ENCODE measurements around the gene SYCN. TPM values are rescaled to one million over a fixed set of nuclear protein-coding genes. Genes with fewer than 3 reads are reported as not detected.
A peak's percentile ranks its signal among the peaks of the same experiment; 100 is the strongest.

SYCN gene
- total and polyA plus RNA-seq, 2 donors (not counting 1 experiment from before 2014, with no cell fraction given) = not detected

- POLR2A ChIA-PET = no interaction called here
- H3K9me3 ChIP-seq (ENCODE audit: control extremely low read depth in 1 of 3, control insufficient read depth in 2 of 3, insufficient read depth in 1 of 3, low read length in 2 of 3) = peaks cover 0 to 6% (median 0%) of the 10 kb centered on the region in 3 donors
- no peak overlapping the region for H3K4me3 Mint-ChIP-seq
- ATAC-seq (ENCODE audit: low read depth) (no peak), DNase-seq (no peak)
- TF ChIP-seq EZH2 (IDR thresholded peaks at IDR 0.05; ENCODE audit: borderline replicate concordance, insufficient read depth, low read depth, low read length, poor library complexity, severe bottlenecking) = no peak
- TF ChIP-seq CTCF (IDR thresholded peaks at IDR 0.05) = no peak
- intact Hi-C loops (cut with micrococcal nuclease) = no loop called here
- no peaks in the 10 kb centered on the region for H4K20me1 ChIP-seq (ENCODE audit: control insufficient read depth, insufficient read depth, low read length, poor library complexity, severe bottlenecking)
- H3K27me3 ChIP-seq (replicated peaks in 1 of 4; ENCODE audit: control extremely low read depth in 1 of 4, control insufficient read depth in 3 of 4, insufficient read depth in 4 of 4, low read length in 3 of 4) = peaks cover 0 to 8% (median under 1%) of the 10 kb centered on the region in 4 experiments
- H3K79me2 ChIP-seq (ENCODE audit: control insufficient read depth, insufficient read depth, low read length) = no peaks in the 10 kb centered on the region
- H3K9ac ChIP-seq (ENCODE audit: low read length) = no peak overlapping the region
- H3K4me1 Mint-ChIP-seq = no peaks in the 10 kb centered on the region
- CTCF ChIA-PET = no interaction called here
- H3K4me2 ChIP-seq (replicated peaks; ENCODE audit: low read depth, low read length, poor library complexity, severe bottlenecking) = no peak overlapping the region
- H3K27ac Mint-ChIP-seq = no peak overlapping the region
- no peaks in the 10 kb centered on the region for H3K36me3 ChIP-seq (replicated peaks in 1 of 2; ENCODE audit: control extremely low read depth in 1 of 2, control insufficient read depth in 1 of 2, extremely low read depth in 1 of 2, insufficient read depth in 2 of 2, low read length in 1 of 2)
- no peaks in the 10 kb centered on the region for H3K4me1 ChIP-seq (ENCODE audit: control insufficient read depth in 2 of 2, insufficient read depth in 2 of 2, low read length in 2 of 2)
- H3K27ac ChIP-seq (ENCODE audit: low read length in 2 of 2) = no peak overlapping the region
- no peak overlapping the region for H3K4me3 ChIP-seq (ENCODE audit: control extremely low read depth in 1 of 5, extremely low read depth in 1 of 5, insufficient read depth in 1 of 5, low read depth in 2 of 5, low read length in 4 of 5)
- WGBS (ENCODE audit: insufficient coverage) = 86% methylated on average over 3 of the region's 8 CpGs
- peaks cover 13% of the 10 kb centered on the region for H3K27me3 Mint-ChIP-seq
- no peaks in the 10 kb centered on the region for H3K9me3 Mint-ChIP-seq (ENCODE audit: insufficient read depth)
- H2AFZ ChIP-seq (ENCODE audit: insufficient read depth, low read depth, low read length, poor library complexity, severe bottlenecking) = no peak overlapping the region
These were observed 49.5 kb upstream of the SYCN start for GRCh38 chr19:39253374-39254149.

- POLR2A ChIA-PET = no interaction called here
- Histone ChIP-seq H3K9me3 (ENCODE audit: control extremely low read depth in 1 of 3, control insufficient read depth in 2 of 3, insufficient read depth in 1 of 3, low read length in 2 of 3) (peaks cover 0 to 6% (median 0%) of the 10 kb centered on the region in 3 donors), H3K4me1 (ENCODE audit: control insufficient read depth in 2 of 2, insufficient read depth in 2 of 2, low read length in 2 of 2) (peaks cover 4 to 5% of the 10 kb centered on the region in 2 donors), H3K9ac (ENCODE audit: low read length) (no peak overlapping the region), H3K4me2 (replicated peaks; ENCODE audit: low read depth, low read length, poor library complexity, severe bottlenecking) (no peak overlapping the region), H3K4me3 (ENCODE audit: control extremely low read depth in 1 of 5, extremely low read depth in 1 of 5, insufficient read depth in 1 of 5, low read depth in 2 of 5, low read length in 4 of 5) (no peak overlapping the region), H3K27ac (ENCODE audit: low read length in 2 of 2) (no peak overlapping the region), H3K27me3 (replicated peaks in 1 of 4; ENCODE audit: control extremely low read depth in 1 of 4, control insufficient read depth in 3 of 4, insufficient read depth in 4 of 4, low read length in 3 of 4) (peaks cover 0 to 16% (median 4%) of the 10 kb centered on the region in 4 experiments), H3K36me3 (replicated peaks in 1 of 2; ENCODE audit: control extremely low read depth in 1 of 2, control insufficient read depth in 1 of 2, extremely low read depth in 1 of 2, insufficient read depth in 2 of 2, low read length in 1 of 2) (no peaks in the 10 kb centered on the region), H3K79me2 (ENCODE audit: control insufficient read depth, insufficient read depth, low read length) (no peaks in the 10 kb centered on the region), H2AFZ (ENCODE audit: insufficient read depth, low read depth, low read length, poor library complexity, severe bottlenecking) (peak overlapping the region; percentile 49), H4K20me1 (ENCODE audit: control insufficient read depth, insufficient read depth, low read length, poor library complexity, severe bottlenecking) (no peaks in the 10 kb centered on the region)
- Mint-ChIP-seq H3K4me1 (no peaks in the 10 kb centered on the region), H3K4me3 (no peak overlapping the region), H3K9me3 (ENCODE audit: insufficient read depth) (no peaks in the 10 kb centered on the region), H3K27me3 (peaks cover 12% of the 10 kb centered on the region), H3K27ac (no peak overlapping the region)
- no peak for TF ChIP-seq EZH2 (IDR thresholded peaks at IDR 0.05; ENCODE audit: borderline replicate concordance, insufficient read depth, low read depth, low read length, poor library complexity, severe bottlenecking)
- TF ChIP-seq CTCF (IDR thresholded peaks at IDR 0.05) = no peak
- ATAC-seq (ENCODE audit: low read depth) (no peak), DNase-seq (no peak)
- CTCF ChIA-PET = no interaction called here
- intact Hi-C loops (cut with micrococcal nuclease) = no loop called here
- WGBS (ENCODE audit: insufficient coverage) = 0% methylated on average over 2 of the region's 3 CpGs
These were observed 48.4 kb upstream of the SYCN start for GRCh38 chr19:39252458-39252857.
